Memory B cell (primary cell): Measurements from ENCODE around the gene GNAQ.
"Not testable (repeated sequence)": the region's sequence is repeated elsewhere in the genome, so short reads cannot be mapped to it uniquely, and the experiment has no call there.

Source experiments
- ATAC-seq: fragments of 150-1000 bp; cut with Tn5 transposase; 2 replicates; pipeline ENCODE4 v1.10.0; 2021; ENCODE audit warnings: low read depth, mild to moderate bottlenecking, moderate library complexity
- DNase-seq, 2 donors: peaks; one replicate each; pipeline ENCODE4 v3.0.0; 2022; ENCODE audit warnings: low spot score in 2 of 2
- H3K27ac Mint-ChIP-seq: one replicate; pipeline ENCODE4 v1.8.0; 2022; ENCODE audit warnings: mild to moderate bottlenecking, moderate library complexity, mixed read lengths
- H3K27me3 Mint-ChIP-seq: one replicate; pipeline ENCODE4 v1.8.0; 2022; ENCODE audit warnings: mixed read lengths
- H3K36me3 Mint-ChIP-seq: one replicate; pipeline ENCODE4 v1.8.0; 2022; ENCODE audit warnings: mild to moderate bottlenecking, mixed read lengths
- H3K4me1 Mint-ChIP-seq: one replicate; pipeline ENCODE4 v1.8.0; 2022; ENCODE audit warnings: mixed read lengths
- H3K4me3 Mint-ChIP-seq: one replicate; pipeline ENCODE4 v1.8.0; 2022; ENCODE audit warnings: mild to moderate bottlenecking, moderate library complexity, mixed read lengths
- H3K9me3 Mint-ChIP-seq: one replicate; pipeline ENCODE4 v1.8.0; 2022; ENCODE audit warnings: mixed read lengths

The GNAQ gene

GRCh38 chr9:77744841-77745430 is 286.7 kb downstream of the GNAQ start:
- Mint-ChIP-seq H3K4me1 (no peaks in the 10 kb centered on the region), H3K9me3 (no peaks in the 10 kb centered on the region), H3K36me3 (no peaks in the 10 kb centered on the region), H3K27ac (no peak overlapping the region), H3K27me3 (peaks cover 5% of the 10 kb centered on the region), H3K4me3 (no peak overlapping the region)
- DNase-seq (no peak), ATAC-seq (no peak)

- Mint-ChIP-seq H3K27me3 (peaks cover 7% of the 10 kb centered on the region), H3K4me1 (no peaks in the 10 kb centered on the region), H3K4me3 (no peak overlapping the region), H3K36me3 (no peaks in the 10 kb centered on the region), H3K27ac (no peak overlapping the region), H3K9me3 (no peaks in the 10 kb centered on the region)
- DNase-seq (no peak), ATAC-seq (no peak)
These were observed 288.2 kb downstream of the GNAQ start for GRCh38 chr9:77743386-77743785.

- DNase-seq (no peak), ATAC-seq (no peak)
- H3K27me3 Mint-ChIP-seq, result peaks cover 9% of the 10 kb centered on the region
- no peaks in the 10 kb centered on the region for H3K36me3 Mint-ChIP-seq
- no peaks in the 10 kb centered on the region for H3K4me1 Mint-ChIP-seq
- no peak overlapping the region for H3K27ac Mint-ChIP-seq
- no peak overlapping the region for H3K4me3 Mint-ChIP-seq
- no peaks in the 10 kb centered on the region for H3K9me3 Mint-ChIP-seq
These were observed 292.7 kb downstream of the GNAQ start for GRCh38 chr9:77738932-77739331.

- H3K27me3 Mint-ChIP-seq, result peaks cover 7% of the 10 kb centered on the region
- H3K9me3 Mint-ChIP-seq, result no peaks in the 10 kb centered on the region
- no peak for ATAC-seq
- no peak for DNase-seq
- H3K4me1 Mint-ChIP-seq, result no peaks in the 10 kb centered on the region
- H3K4me3 Mint-ChIP-seq, result no peak overlapping the region
- no peak overlapping the region for H3K27ac Mint-ChIP-seq
- no peaks in the 10 kb centered on the region for H3K36me3 Mint-ChIP-seq
These were observed 296.1 kb downstream of the GNAQ start for GRCh38 chr9:77735494-77735893.

- H3K36me3 Mint-ChIP-seq, result no peaks in the 10 kb centered on the region
- ATAC-seq (no peak), DNase-seq (no peak)
- H3K9me3 Mint-ChIP-seq, result no peaks in the 10 kb centered on the region
- no peaks in the 10 kb centered on the region for H3K4me1 Mint-ChIP-seq
- no peak overlapping the region for H3K27ac Mint-ChIP-seq
- no peak overlapping the region for H3K4me3 Mint-ChIP-seq
- H3K27me3 Mint-ChIP-seq, result peaks cover 5% of the 10 kb centered on the region
These were observed 299.7 kb downstream of the GNAQ start for GRCh38 chr9:77731930-77732329.

- Mint-ChIP-seq H3K9me3 (no peaks in the 10 kb centered on the region), H3K27me3 (peaks cover 4% of the 10 kb centered on the region), H3K27ac (no peak overlapping the region), H3K4me3 (no peak overlapping the region), H3K36me3 (no peaks in the 10 kb centered on the region), H3K4me1 (no peaks in the 10 kb centered on the region)
- no peak for DNase-seq
- no peak for ATAC-seq
These were observed 300.5 kb downstream of the GNAQ start for GRCh38 chr9:77731008-77731698.

- ATAC-seq (no peak), DNase-seq (no peak)
- Mint-ChIP-seq H3K9me3 (no peaks in the 10 kb centered on the region), H3K27ac (no peak overlapping the region), H3K4me1 (no peaks in the 10 kb centered on the region), H3K4me3 (no peak overlapping the region), H3K27me3 (peaks cover 4% of the 10 kb centered on the region), H3K36me3 (no peaks in the 10 kb centered on the region)
These were observed 302.4 kb downstream of the GNAQ start for GRCh38 chr9:77729177-77729576.

GRCh38 chr9:77726814-77727213 is 304.8 kb downstream of the GNAQ start:
- no peak for DNase-seq
- Mint-ChIP-seq H3K36me3 (no peaks in the 10 kb centered on the region), H3K27me3 (no peaks in the 10 kb centered on the region), H3K27ac (no peak overlapping the region), H3K4me1 (no peaks in the 10 kb centered on the region), H3K4me3 (no peak overlapping the region), H3K9me3 (no peaks in the 10 kb centered on the region)
- no peak for ATAC-seq

GRCh38 chr9:77726289-77726688 is 305.3 kb downstream of the GNAQ start:
- ATAC-seq, result no peak
- Mint-ChIP-seq H3K36me3 (no peaks in the 10 kb centered on the region), H3K27me3 (no peaks in the 10 kb centered on the region), H3K9me3 (no peaks in the 10 kb centered on the region), H3K4me1 (no peaks in the 10 kb centered on the region), H3K4me3 (no peak overlapping the region), H3K27ac (no peak overlapping the region)
- DNase-seq, result no peak

GRCh38 chr9:77725820-77726219 is 305.8 kb downstream of the GNAQ start:
- Mint-ChIP-seq H3K27ac (no peak overlapping the region), H3K9me3 (no peaks in the 10 kb centered on the region), H3K4me1 (no peaks in the 10 kb centered on the region), H3K27me3 (no peaks in the 10 kb centered on the region), H3K4me3 (no peak overlapping the region), H3K36me3 (no peaks in the 10 kb centered on the region)
- DNase-seq, result no peak
- no peak for ATAC-seq

- H3K4me1 Mint-ChIP-seq, result no peaks in the 10 kb centered on the region
- ATAC-seq (no peak), DNase-seq (no peak)
- no peaks in the 10 kb centered on the region for H3K36me3 Mint-ChIP-seq
- no peak overlapping the region for H3K4me3 Mint-ChIP-seq
- no peaks in the 10 kb centered on the region for H3K9me3 Mint-ChIP-seq
- no peak overlapping the region for H3K27ac Mint-ChIP-seq
- H3K27me3 Mint-ChIP-seq, result no peaks in the 10 kb centered on the region
These were observed 306.4 kb downstream of the GNAQ start for GRCh38 chr9:77725046-77725694.

GRCh38 chr9:77721156-77721555 is 310.5 kb downstream of the GNAQ start:
- not testable (repeated sequence) for H3K27me3 Mint-ChIP-seq, H3K9me3 Mint-ChIP-seq, H3K27ac Mint-ChIP-seq, H3K4me3 Mint-ChIP-seq, H3K36me3 Mint-ChIP-seq, ATAC-seq, DNase-seq, H3K4me1 Mint-ChIP-seq

GRCh38 chr9:77719321-77719720 is 312.3 kb downstream of the GNAQ start:
- Mint-ChIP-seq H3K4me1 (no peaks in the 10 kb centered on the region), H3K27me3 (peaks cover 5% of the 10 kb centered on the region), H3K27ac (no peak overlapping the region), H3K9me3 (no peaks in the 10 kb centered on the region), H3K4me3 (no peak overlapping the region), H3K36me3 (no peaks in the 10 kb centered on the region)
- DNase-seq (no peak), ATAC-seq (no peak)

GRCh38 chr9:77718298-77718640 is 313.3 kb downstream of the GNAQ start:
- H3K27ac Mint-ChIP-seq, H3K4me3 Mint-ChIP-seq, H3K4me1 Mint-ChIP-seq, DNase-seq, H3K27me3 Mint-ChIP-seq, H3K36me3 Mint-ChIP-seq, ATAC-seq, H3K9me3 Mint-ChIP-seq: not testable (repeated sequence)
